ENCODE data around the gene OR7G1.

GRCh38 chr19:9070066-9070465 lies 45.5 kb downstream of the OR7G1 start:
- TF ChIP-seq SMC3 (IDR thresholded peaks at IDR 0.05; ENCODE audit: low read depth, low read length) (no peak), CTCF (conservative IDR thresholded peaks at IDR 0.05; ENCODE audit: low read depth, low read length) (no peak), CHD1 (IDR thresholded peaks at IDR 0.05; ENCODE audit: low read depth, low read length) (no peak), ELK1 (IDR thresholded peaks at IDR 0.05; ENCODE audit: borderline replicate concordance, low read depth, low read length) (no peak), POLR2A (IDR thresholded peaks at IDR 0.05; ENCODE audit: low read depth, low read length) (no peak), USF2 (IDR thresholded peaks at IDR 0.05; ENCODE audit: low read depth, low read length) (no peak), RAD21 (IDR thresholded peaks at IDR 0.05; ENCODE audit: low read length) (no peak)
